GM20431 (cell line): ENCODE measurements around the gene ADGRF3.
"Not testable (repeated sequence)": the region's sequence is repeated elsewhere in the genome, so short reads cannot be mapped to it uniquely, and the experiment has no call there.

Experiments used
- in situ Hi-C: fragments of 300-500 bp; cut with MseI, MboI; formaldehyde crosslinking; loops from one replicate; pipeline ENCODE4 v1.15.0; 2020; ENCODE audit warnings: low sequenced_read_pairs; ENCODE audit not compliant: unreplicated experiment

Gene ADGRF3

GRCh38 chr2:26324903-26325302, 21.7 kb downstream of the ADGRF3 start:
- in situ Hi-C loops, result no loop called here

- in situ Hi-C loops, result not testable (repeated sequence)
Measured at GRCh38 chr2:26324479-26324878, 22.1 kb downstream of the ADGRF3 start.

GRCh38 chr2:26318950-26319349, 27.6 kb downstream of the ADGRF3 start:
- in situ Hi-C loops, result no loop called here

GRCh38 chr2:26317377-26318105, 29.0 kb downstream of the ADGRF3 start:
- in situ Hi-C loops, result no loop called here

GRCh38 chr2:26316845-26317244, 29.7 kb downstream of the ADGRF3 start:
- in situ Hi-C loops, result no loop called here

- in situ Hi-C loops, result no loop called here
Measured at GRCh38 chr2:26316041-26316440, 30.5 kb downstream of the ADGRF3 start.

GRCh38 chr2:26314243-26314642, 32.3 kb downstream of the ADGRF3 start:
- in situ Hi-C loops, result no loop called here

- in situ Hi-C loops, result no loop called here
Measured at GRCh38 chr2:26313446-26313845, 33.1 kb downstream of the ADGRF3 start.

GRCh38 chr2:26312471-26312870, 34.1 kb downstream of the ADGRF3 start:
- in situ Hi-C loops, result no loop called here

GRCh38 chr2:26309921-26310320, 36.7 kb downstream of the ADGRF3 start:
- in situ Hi-C loops, result no loop called here

- in situ Hi-C loops, result no loop called here
Measured at GRCh38 chr2:26305540-26305939, 41.0 kb downstream of the ADGRF3 start.

- in situ Hi-C loops, result not testable (repeated sequence)
Measured at GRCh38 chr2:26305094-26305493, 41.5 kb downstream of the ADGRF3 start.

- in situ Hi-C loops, result no loop called here
Measured at GRCh38 chr2:26302846-26303245, 43.7 kb downstream of the ADGRF3 start.

- in situ Hi-C loops, result no loop called here
Measured at GRCh38 chr2:26300234-26300925, 46.2 kb downstream of the ADGRF3 start.

GRCh38 chr2:26299471-26300101, 47.0 kb downstream of the ADGRF3 start:
- in situ Hi-C loops, result no loop called here

GRCh38 chr2:26298638-26299393, 47.8 kb downstream of the ADGRF3 start:
- in situ Hi-C loops, result no loop called here

- in situ Hi-C loops, result no loop called here
Measured at GRCh38 chr2:26298286-26298637, 48.3 kb downstream of the ADGRF3 start.

- in situ Hi-C loops, result no loop called here
Measured at GRCh38 chr2:26297061-26297460, 49.5 kb downstream of the ADGRF3 start.

GRCh38 chr2:26295511-26295910, 51.1 kb downstream of the ADGRF3 start:
- in situ Hi-C loops, result no loop called here

GRCh38 chr2:26292646-26293045, 53.9 kb downstream of the ADGRF3 start:
- in situ Hi-C loops, result no loop called here

- in situ Hi-C loops, result no loop called here
Measured at GRCh38 chr2:26290001-26290400, 56.6 kb downstream of the ADGRF3 start.
